A673 (cell line): ENCODE results near the gene TMEM258. TPM values are rescaled to one million over a fixed set of nuclear protein-coding genes. Genes with fewer than 3 reads are reported as not detected.

ENCODE experiments used
- BruUV-seq: library from RNA; stranded (reverse); fragments of 400-500 nt; replicated peaks from 2 replicates; lab custom pipeline; 2021; lab: Mats Ljungman, UMichigan
- CTCF ChIA-PET: fragments of 300-600 bp; sonication (Branson Sonifier 250); formaldehyde crosslinking; loops from one replicate; lab custom pipeline; 2022; ENCODE audit warnings: antibody characterized with exemption; lab: Charles Lee
- POLR2A ChIA-PET: fragments of 300-600 bp; sonication (Branson Sonifier 250); formaldehyde crosslinking; loops from one replicate; lab custom pipeline; 2022; ENCODE audit warnings: antibody characterized with exemption; ENCODE audit not compliant: low non-redundant PET; lab: Charles Lee
- DNase-seq: peaks from one replicate; pipeline ENCODE4 v3.0.0-alpha.2; 2015; ENCODE audit warnings: low spot score
- H3K27ac ChIP-seq: fragments of 200-600 bp; sonication (generic); 2 replicates; pipeline ENCODE4 v1.5.1; 2016; ENCODE audit warnings: mixed run types, low read depth, mild to moderate bottlenecking, mixed read lengths, antibody characterized with exemption, low read length; ENCODE audit not compliant: poor library complexity, severe bottlenecking
- H3K27me3 ChIP-seq: fragments of 200-600 bp; sonication (generic); replicated peaks from 2 replicates; pipeline ENCODE4 v1.6.1; 2017; ENCODE audit warnings: mixed run types, low read depth, mild to moderate bottlenecking, mixed read lengths, antibody characterized with exemption, low read length; ENCODE audit not compliant: insufficient read depth, poor library complexity
- H3K36me3 ChIP-seq: fragments of 200-600 bp; sonication (generic); 2 replicates; pipeline ENCODE4 v1.6.1; 2016; ENCODE audit warnings: mixed run types, mild to moderate bottlenecking, mixed read lengths, antibody characterized with exemption, low read length; ENCODE audit not compliant: insufficient read depth, poor library complexity, severe bottlenecking
- H3K4me1 ChIP-seq: fragments of 200-600 bp; sonication (generic); 2 replicates; pipeline ENCODE4 v1.6.1; 2017; ENCODE audit warnings: mixed run types, mild to moderate bottlenecking, mixed read lengths, antibody characterized with exemption, low read length; ENCODE audit not compliant: insufficient read depth, poor library complexity, severe bottlenecking
- H3K4me3 ChIP-seq: fragments of 200-600 bp; sonication (generic); 2 replicates; pipeline ENCODE4 v1.5.1; 2016; ENCODE audit warnings: low read depth, mixed run types, mild to moderate bottlenecking, mixed read lengths, low read length; ENCODE audit not compliant: poor library complexity, severe bottlenecking
- H3K9me3 ChIP-seq: fragments of 200-600 bp; sonication (generic); 2 replicates; pipeline ENCODE4 v1.6.1; 2016; ENCODE audit warnings: mixed run types, low read depth, mild to moderate bottlenecking, mixed read lengths, antibody characterized with exemption, low read length; ENCODE audit not compliant: poor library complexity, severe bottlenecking
- CTCF ChIP-seq: fragments of 300-800, 200-600 bp; sonication (generic); conservative IDR thresholded peaks from 2 replicates; pipeline ENCODE4 v1.5.1; 2017; ENCODE audit warnings: low read depth, mild to moderate bottlenecking, antibody characterized with exemption, low read length, moderate library complexity, mixed read lengths
- EZH2 ChIP-seq: fragments of 200-600 bp; sonication (generic); IDR thresholded peaks from 2 replicates; pipeline ENCODE4 v1.6.1; 2017; ENCODE audit warnings: borderline replicate concordance, low read depth, mild to moderate bottlenecking, mixed read lengths, antibody characterized with exemption, low read length; ENCODE audit not compliant: poor library complexity, severe bottlenecking
- intact Hi-C: fragments of 100-400 bp; cut with micrococcal nuclease; formaldehyde crosslinking; loops from one replicate; pipeline ENCODE4 v1.10.0; 2022; ENCODE audit not compliant: unreplicated experiment
- total RNA-seq: library from RNA; stranded (reverse); gene quantifications from 2 replicates; pipeline ENCODE4 v1.2.3, GENCODE V29; 2021

The TMEM258 gene
- total RNA-seq, 1 experiment from 2014 or later: 138 TPM

- POLR2A ChIA-PET: interaction anchor here (0.6 kb wide), 1 partner anchor 680 kb away, joined by 7 read pairs; no protein-coding TSS in a partner anchor
- intact Hi-C loops: no loop called here
Observed at GRCh38 chr11:61780581-61781162, 11.7 kb downstream of the TMEM258 start.

GRCh38 chr11:61779666-61780525, 12.5 kb downstream of the TMEM258 start:
- Histone ChIP-seq H3K4me1 (peaks cover 10% of the 10 kb centered on the region), H3K36me3 (peaks cover 10% of the 10 kb centered on the region), H3K27me3 (no peaks in the 10 kb centered on the region), H3K9me3 (no peaks in the 10 kb centered on the region), H3K27ac (no peak overlapping the region), H3K4me3 (no peak overlapping the region)
- intact Hi-C loops: no loop called here
- no peak for DNase-seq
- ChIA-PET POLR2A (no interaction called here), CTCF (interaction anchor here (1.1 kb wide), 1 partner anchor 328 kb away, joined by 5 read pairs; no protein-coding TSS in a partner anchor)
- BruUV-seq: no TSS peak
- TF ChIP-seq CTCF: no peak
- no peak for TF ChIP-seq EZH2

More at GRCh38 chr11:61780581-61781162, 11.7 kb downstream of the TMEM258 start:
- Histone ChIP-seq H3K9me3 (no peaks in the 10 kb centered on the region), H3K4me3 (no peak overlapping the region), H3K27ac (no peak overlapping the region), H3K4me1 (peaks cover 10% of the 10 kb centered on the region), H3K36me3 (peaks cover 16% of the 10 kb centered on the region), H3K27me3 (no peaks in the 10 kb centered on the region)
- TF ChIP-seq EZH2: no peak
- TF ChIP-seq CTCF: no peak
- no TSS peak for BruUV-seq
- DNase-seq: no peak
- CTCF ChIA-PET: interaction anchor here (1.1 kb wide), 1 partner anchor 327 kb away, joined by 5 read pairs; no protein-coding TSS in a partner anchor

- Histone ChIP-seq H3K27me3 (no peaks in the 10 kb centered on the region), H3K4me3 (no peak overlapping the region), H3K9me3 (no peaks in the 10 kb centered on the region), H3K4me1 (peaks cover 10% of the 10 kb centered on the region), H3K36me3 (peaks cover 6% of the 10 kb centered on the region), H3K27ac (no peak overlapping the region)
- no peak for TF ChIP-seq CTCF
- TF ChIP-seq EZH2: no peak
- intact Hi-C loops: no loop called here
- POLR2A ChIA-PET: no interaction called here
- no peak for DNase-seq
- no TSS peak for BruUV-seq
- CTCF ChIA-PET: no interaction called here
Observed at GRCh38 chr11:61778920-61779650, 13.3 kb downstream of the TMEM258 start.
